Duodenal mucosa (tissue), 2 donors: Measurements from ENCODE around the gene RCSD1.

Experiments
- H3K27ac ChIP-seq: one replicate; pipeline ENCODE4 v1.7.0; 2013; ENCODE audit warnings: low read depth, low read length
- H3K27me3 ChIP-seq, 2 donors: one replicate each; pipeline ENCODE4 v1.7.0; 2013; ENCODE audit warnings: low read length in 2 of 2, control low read depth in 1 of 2; ENCODE audit not compliant: insufficient read depth in 2 of 2, control insufficient read depth in 1 of 2
- H3K36me3 ChIP-seq, 2 donors: one replicate each; pipeline ENCODE4 v1.7.0; 2013; ENCODE audit warnings: low read length in 2 of 2, control low read depth in 1 of 2; ENCODE audit not compliant: insufficient read depth in 2 of 2, control insufficient read depth in 1 of 2
- H3K4me1 ChIP-seq, 2 donors: one replicate each; pipeline ENCODE4 v1.7.0; 2013; ENCODE audit warnings: low read length in 2 of 2, control low read depth in 1 of 2; ENCODE audit not compliant: insufficient read depth in 2 of 2, control insufficient read depth in 1 of 2
- H3K4me3 ChIP-seq, 2 donors: one replicate each; pipeline ENCODE4 v1.7.0; 2013; ENCODE audit warnings: low read length in 2 of 2, low read depth in 1 of 2
- H3K9ac ChIP-seq, 2 donors: one replicate each; pipeline ENCODE4 v1.7.0; 2013; ENCODE audit warnings: low read length in 2 of 2, low read depth in 1 of 2
- H3K9me3 ChIP-seq, 2 donors: one replicate each; pipeline ENCODE4 v1.7.0; 2013; ENCODE audit warnings: low read length in 2 of 2, control low read depth in 1 of 2; ENCODE audit not compliant: control insufficient read depth in 1 of 2

The RCSD1 gene

DNA sequence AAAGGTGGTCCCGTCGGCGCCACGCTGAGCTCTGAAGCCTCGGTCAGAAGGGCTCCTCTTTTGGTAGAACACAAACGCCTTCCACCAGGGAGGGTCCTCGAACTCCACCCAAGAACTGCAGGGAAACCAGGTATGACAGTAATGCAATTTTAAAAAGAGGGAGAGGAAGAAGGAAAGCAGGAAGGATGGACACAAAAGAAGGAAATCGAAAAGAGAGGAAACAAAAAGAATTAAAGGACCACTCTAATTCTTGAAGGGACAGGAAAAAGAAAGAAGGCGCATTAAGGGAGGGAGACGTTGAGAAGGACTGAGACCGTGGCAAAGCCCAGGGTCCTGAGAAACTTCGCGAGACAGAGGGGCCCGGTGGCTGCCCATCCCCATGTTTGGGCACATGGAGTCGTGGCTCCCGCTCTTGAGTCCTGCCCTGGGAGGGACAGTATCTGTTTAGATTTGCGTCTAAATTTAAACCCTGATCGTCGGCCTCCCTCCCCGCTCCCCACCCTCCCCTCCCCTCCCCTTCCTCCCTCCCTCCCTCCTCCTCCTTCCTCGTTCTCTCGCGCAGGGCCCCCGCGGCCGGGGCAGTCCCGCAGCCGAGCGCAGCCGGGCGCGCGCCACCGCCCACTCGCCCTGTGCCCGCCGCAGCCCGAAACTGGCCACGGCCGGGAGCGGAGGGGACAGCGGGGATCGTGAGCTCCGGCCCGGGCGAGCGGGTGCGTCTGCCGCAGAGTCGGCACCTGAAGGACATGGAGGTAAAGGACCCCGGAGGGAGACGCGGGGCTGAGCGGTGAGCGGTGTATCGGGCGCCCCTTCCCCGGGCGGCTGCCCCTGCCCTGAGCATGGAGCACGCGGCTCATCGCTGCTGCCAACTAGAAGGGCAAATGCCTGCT, at the start of gene RCSD1:
TSS of gene RCSD1 (plus strand) at position 552 of the 887 bp plus-strand sequence. CDS start at position 744, 192 bp downstream.
- H3K9me3 ChIP-seq = no peaks in the 10 kb centered on the region
- peaks cover 51 to 55% of the 10 kb centered on the region in 2 donors for H3K4me1 ChIP-seq
- peak within 1 kb of the TSS; percentile 66 to 73 for H3K9ac ChIP-seq

GRCh38 chr1:167582064-167582463, 48.0 kb upstream of the RCSD1 start:
- Histone ChIP-seq H3K4me3 (no peak overlapping the region), H3K36me3 (no peaks in the 10 kb centered on the region), H3K27me3 (peaks cover 0 to 4% of the 10 kb centered on the region in 2 donors), H3K4me1 (no peaks in the 10 kb centered on the region), H3K27ac (no peak overlapping the region), H3K9ac (no peak overlapping the region), H3K9me3 (no peaks in the 10 kb centered on the region)

More for the DNA sequence above, at the start of gene RCSD1:
- peak within 1 kb of the TSS; percentile 74 to 81 for H3K4me3 ChIP-seq
- H3K36me3 ChIP-seq = no peaks in the 10 kb centered on the region
- H3K27me3 ChIP-seq = peaks cover 5 to 10% of the 10 kb centered on the region in 2 donors
- H3K27ac ChIP-seq = peak within 1 kb of the TSS; percentile 73

DNA sequence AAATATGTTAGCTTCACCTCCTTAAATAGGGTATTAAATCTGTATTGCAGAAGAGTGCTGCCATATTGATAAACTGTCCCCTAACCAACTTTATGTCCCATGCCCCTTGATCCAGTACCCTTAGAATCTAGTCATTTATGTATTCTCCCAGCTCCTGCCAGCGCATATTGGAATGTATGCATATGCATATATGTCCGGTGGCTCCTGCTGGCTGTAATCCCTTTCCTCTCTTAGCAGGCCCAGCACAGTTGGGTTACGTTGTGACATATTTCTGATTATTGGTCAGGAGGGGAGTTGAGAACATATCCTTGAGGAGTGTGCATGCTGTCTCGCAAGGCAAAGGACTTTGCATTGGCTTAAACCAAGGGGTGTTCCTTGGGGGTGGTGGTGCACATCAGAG, 47.3 kb upstream of the RCSD1 start:
- no peak overlapping the region for H3K9ac ChIP-seq
- no peaks in the 10 kb centered on the region for H3K36me3 ChIP-seq
- H3K4me1 ChIP-seq = no peaks in the 10 kb centered on the region
- no peak overlapping the region for H3K27ac ChIP-seq
- peaks cover 0 to 4% of the 10 kb centered on the region in 2 donors for H3K27me3 ChIP-seq
- no peaks in the 10 kb centered on the region for H3K9me3 ChIP-seq
- no peak overlapping the region for H3K4me3 ChIP-seq

GRCh38 chr1:167584581-167584980, 45.5 kb upstream of the RCSD1 start:
- Histone ChIP-seq H3K9me3 (no peaks in the 10 kb centered on the region), H3K9ac (no peak overlapping the region), H3K4me1 (no peaks in the 10 kb centered on the region), H3K27me3 (no peaks in the 10 kb centered on the region), H3K4me3 (no peak overlapping the region), H3K27ac (no peak overlapping the region), H3K36me3 (no peaks in the 10 kb centered on the region)

GRCh38 chr1:167587342-167587741, 42.7 kb upstream of the RCSD1 start:
- no peak overlapping the region for H3K9ac ChIP-seq
- no peaks in the 10 kb centered on the region for H3K9me3 ChIP-seq

DNA sequence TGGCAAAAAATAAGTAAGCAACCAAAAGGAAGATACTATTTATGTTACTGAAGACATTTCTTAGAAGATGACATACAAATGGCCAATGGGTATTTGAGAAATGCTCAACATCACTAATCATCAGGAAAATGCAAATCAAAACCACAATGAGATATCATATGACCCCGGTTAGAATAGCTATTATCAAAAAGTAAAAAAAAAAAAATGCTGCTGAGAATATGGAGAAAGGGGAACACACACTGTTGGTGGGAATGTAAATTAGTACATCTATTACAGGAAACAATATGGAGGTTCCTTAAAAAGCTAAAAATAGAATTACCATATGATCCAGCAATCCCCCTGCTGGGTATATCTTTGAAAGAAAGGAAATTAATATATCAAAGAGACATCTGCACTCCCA, 42.2 kb upstream of the RCSD1 start:
- Histone ChIP-seq H3K36me3 (no peaks in the 10 kb centered on the region), H3K9me3 (no peaks in the 10 kb centered on the region)

More at GRCh38 chr1:167587342-167587741, 42.7 kb upstream of the RCSD1 start:
- H3K27ac ChIP-seq = no peak overlapping the region
- H3K4me3 ChIP-seq = no peak overlapping the region
- no peaks in the 10 kb centered on the region for H3K4me1 ChIP-seq
- no peaks in the 10 kb centered on the region for H3K36me3 ChIP-seq
- H3K27me3 ChIP-seq = no peaks in the 10 kb centered on the region

DNA sequence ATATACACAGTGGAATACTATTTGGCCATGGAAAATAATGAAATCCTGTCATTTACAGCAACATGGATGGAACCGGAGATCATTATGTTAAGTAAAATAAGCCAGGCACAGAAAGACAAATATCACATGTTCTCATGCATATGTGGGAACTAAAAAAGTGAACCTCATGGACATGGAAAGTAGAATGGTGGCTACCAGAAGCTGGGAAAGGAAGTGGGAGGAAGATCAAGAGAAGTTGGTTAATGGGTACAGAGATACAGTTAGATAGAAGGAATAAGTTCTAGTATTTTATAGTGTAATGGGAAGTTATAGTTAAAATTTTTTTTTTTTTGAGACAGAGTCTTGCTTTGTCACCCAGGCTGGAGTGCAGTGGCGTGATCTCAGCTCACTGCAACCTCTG, 41.7 kb upstream of the RCSD1 start:
- no peak overlapping the region for H3K27ac ChIP-seq
- H3K27me3 ChIP-seq = no peaks in the 10 kb centered on the region
- no peaks in the 10 kb centered on the region for H3K4me1 ChIP-seq
- no peaks in the 10 kb centered on the region for H3K9me3 ChIP-seq
- no peak overlapping the region for H3K4me3 ChIP-seq
- no peaks in the 10 kb centered on the region for H3K36me3 ChIP-seq
- H3K9ac ChIP-seq = no peak overlapping the region

More for the DNA sequence above, 42.2 kb upstream of the RCSD1 start:
- no peak overlapping the region for H3K27ac ChIP-seq
- no peak overlapping the region for H3K9ac ChIP-seq
- H3K4me1 ChIP-seq = no peaks in the 10 kb centered on the region
- H3K4me3 ChIP-seq = no peak overlapping the region
- H3K27me3 ChIP-seq = no peaks in the 10 kb centered on the region

DNA sequence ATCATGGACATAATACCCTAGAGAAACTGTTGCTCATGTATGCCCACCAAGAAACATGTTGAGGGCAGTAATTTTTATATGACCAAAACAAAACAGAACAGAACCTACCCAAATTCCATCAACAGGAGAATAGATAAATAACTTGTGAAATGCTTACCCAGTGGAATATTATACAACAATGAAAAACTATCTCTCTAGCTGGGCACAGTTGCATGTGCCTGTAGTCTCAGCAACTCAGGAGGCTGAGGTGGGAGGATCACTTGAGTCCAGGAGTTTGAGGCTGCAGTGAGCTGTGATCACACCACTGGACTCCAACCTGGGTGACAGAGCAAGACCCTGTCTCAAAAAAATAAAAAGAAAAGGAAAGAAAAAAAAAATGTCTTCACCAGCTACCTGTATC, 37.6 kb upstream of the RCSD1 start:
- Histone ChIP-seq H3K4me3 (no peak overlapping the region), H3K27me3 (no peaks in the 10 kb centered on the region), H3K9me3 (no peaks in the 10 kb centered on the region), H3K4me1 (no peaks in the 10 kb centered on the region), H3K9ac (no peak overlapping the region), H3K36me3 (no peaks in the 10 kb centered on the region), H3K27ac (no peak overlapping the region)

DNA sequence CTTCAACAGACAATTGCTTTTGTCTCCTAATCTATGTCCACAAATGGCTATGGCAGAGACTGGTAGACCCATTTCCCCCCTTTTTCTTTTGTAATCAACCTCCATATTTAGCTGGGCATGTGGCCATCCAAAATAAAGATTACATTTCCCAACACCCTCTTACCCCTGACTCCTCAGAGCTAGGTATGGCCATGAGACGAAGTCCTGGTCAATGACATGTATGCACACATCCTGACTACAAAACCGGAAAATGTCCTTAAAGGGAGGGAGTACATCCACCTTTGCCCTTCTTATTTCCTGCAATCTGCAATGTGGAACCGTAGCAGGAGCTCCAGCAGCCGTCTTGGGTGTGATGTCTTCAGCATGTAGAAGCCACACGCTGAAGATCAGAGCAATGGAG, 36.2 kb upstream of the RCSD1 start:
- Histone ChIP-seq H3K36me3 (no peaks in the 10 kb centered on the region), H3K9me3 (no peaks in the 10 kb centered on the region), H3K9ac (no peak overlapping the region), H3K27me3 (no peaks in the 10 kb centered on the region), H3K27ac (no peak overlapping the region), H3K4me3 (no peak overlapping the region), H3K4me1 (no peaks in the 10 kb centered on the region)

- Histone ChIP-seq H3K9me3 (no peaks in the 10 kb centered on the region), H3K27ac (no peak overlapping the region), H3K36me3 (no peaks in the 10 kb centered on the region), H3K9ac (no peak overlapping the region), H3K4me1 (no peaks in the 10 kb centered on the region), H3K27me3 (no peaks in the 10 kb centered on the region), H3K4me3 (no peak overlapping the region)
These were observed 35.2 kb upstream of the RCSD1 start for GRCh38 chr1:167594822-167595221.
